ENCODE measurements around the gene GPR39. TPM values are rescaled to one million over a fixed set of nuclear protein-coding genes. Genes with fewer than 3 reads are reported as not detected.

Gene GPR39
- total RNA-seq, 1 experiment from 2014 or later = 0.50 TPM

DNA sequence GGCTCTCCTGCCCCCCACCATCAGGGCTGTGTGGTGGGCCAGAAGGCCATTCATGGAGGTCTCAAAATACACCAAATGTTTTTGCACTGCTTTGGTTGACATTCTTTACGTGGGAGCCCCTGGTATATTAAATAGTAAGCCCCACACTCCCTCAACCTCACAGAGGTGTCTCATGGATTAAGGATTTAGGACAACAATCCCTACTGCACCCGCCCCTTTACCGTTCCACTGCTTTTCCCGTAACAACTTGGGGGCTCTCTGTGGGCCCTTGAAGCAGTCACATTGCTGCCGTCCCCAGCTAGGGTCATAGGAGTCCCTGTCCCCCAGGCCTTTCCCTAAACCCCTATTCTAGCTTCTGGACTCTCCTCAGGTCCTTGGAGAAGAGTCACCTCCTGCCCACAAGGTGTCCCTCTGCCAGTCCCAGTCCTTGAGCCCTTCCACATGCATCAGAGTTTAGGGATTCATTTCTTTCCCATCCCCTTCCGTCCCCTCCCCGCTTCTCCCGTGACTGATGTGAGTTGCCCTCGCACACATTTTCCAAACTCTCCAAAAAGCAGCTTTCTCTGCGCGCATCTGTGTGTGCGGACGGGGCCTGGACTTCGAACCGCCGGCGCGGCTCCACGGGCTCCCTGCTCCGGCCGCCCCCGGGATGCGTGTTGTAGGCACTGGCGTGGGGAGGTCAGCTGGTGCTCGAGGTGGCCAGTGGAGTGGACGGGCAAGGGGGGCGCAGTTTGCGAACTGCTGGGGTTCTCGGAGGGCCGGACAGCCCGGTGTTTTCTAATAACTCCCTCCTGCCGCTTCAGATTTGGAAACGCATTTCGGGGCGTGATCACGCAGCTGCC lies 168.6 kb downstream of the GPR39 start:
- Mint-ChIP-seq H3K4me1 (peaks cover 34 to 36% of the 10 kb centered on the region in 2 experiments), H3K9me3 (no peaks in the 10 kb centered on the region; a peak in 1 of 5 replicates), H3K4me3 (no peak overlapping the region), H3K36me3 (ENCODE audit: insufficient read depth in 1 of 3, low read depth in 3 of 3) (no peaks in the 10 kb centered on the region; a peak in 2 of 7 replicates), H3K27me3 (ENCODE audit: low read depth) (peaks cover 2% of the 10 kb centered on the region; the same call in 1 of the 2 replicates), H3K27ac (no peak overlapping the region)
- H3K18ac ChIP-seq (ENCODE audit: insufficient read length, low read depth, low read length) = no peak overlapping the region
- WGBS (ENCODE audit: extremely low coverage, insufficient read length, low lambda C conversion rate) = no CpG with 5 or more reads among the region's 36 CpGs
- no peak overlapping the region for H3K23ac ChIP-seq (ENCODE audit: insufficient read length, low read depth, low read length)
- DNase-seq = no peak
- no peak overlapping the region for H3K4ac ChIP-seq (ENCODE audit: low read depth, low read length)
- no peak overlapping the region for H2BK120ac ChIP-seq (ENCODE audit: low read depth, low read length, poor library complexity, severe bottlenecking)
- no peak overlapping the region for H3K9ac ChIP-seq (ENCODE audit: extremely low read depth, insufficient read length, low read length)
- no peak overlapping the region for H2AK5ac ChIP-seq (ENCODE audit: insufficient read length, low read length)
- H3K14ac ChIP-seq (ENCODE audit: insufficient read depth, low read length) = no peak overlapping the region; the same call in 1 of the 2 replicates
- no peak overlapping the region for H4K5ac ChIP-seq (ENCODE audit: insufficient read length, low read depth, low read length)
- H3K4me2 ChIP-seq (ENCODE audit: insufficient read depth, insufficient read length, low read length) = no peak overlapping the region
- no peak overlapping the region for H2AFZ ChIP-seq (ENCODE audit: low read length)
- TF ChIP-seq CTCF (conservative IDR thresholded peaks at IDR 0.05) = no peak
- peaks cover 10% of the 10 kb centered on the region; the same call in 1 of the 2 replicates for H3K4me1 ChIP-seq (ENCODE audit: insufficient read depth, low read length)
- H2BK5ac ChIP-seq (ENCODE audit: insufficient read length, low read length) = no peak overlapping the region
- no peak overlapping the region for H3K27ac ChIP-seq (ENCODE audit: insufficient read length, low read depth, low read length)
- H3K9me3 ChIP-seq (ENCODE audit: control insufficient read depth, low read depth, low read length) = no peaks in the 10 kb centered on the region
- no peaks in the 10 kb centered on the region for H3K27me3 ChIP-seq (ENCODE audit: insufficient read depth, low read length)
- H4K20me1 ChIP-seq (ENCODE audit: control insufficient read depth, insufficient read depth, insufficient read length) = no peaks in the 10 kb centered on the region
- H2BK15ac ChIP-seq (ENCODE audit: low read depth, low read length) = no peak overlapping the region
- H3K79me2 ChIP-seq (ENCODE audit: insufficient read depth, low read length) = no peaks in the 10 kb centered on the region
- no peak overlapping the region for H3K56ac ChIP-seq (ENCODE audit: insufficient read length, low read depth, low read length)
- H3K23me2 ChIP-seq (ENCODE audit: insufficient read length, low read depth, low read length, poor library complexity, severe bottlenecking) = no peaks in the 10 kb centered on the region
- H4K8ac ChIP-seq (replicated peaks; ENCODE audit: insufficient read length, low read depth, low read length) = no peak overlapping the region
- no peak overlapping the region for H2BK12ac ChIP-seq (ENCODE audit: insufficient read length, low read depth, low read length)
- no peak overlapping the region for H4K91ac ChIP-seq (ENCODE audit: insufficient read length, low read depth, low read length)
- H3T11ph ChIP-seq (ENCODE audit: low read length) = no peak overlapping the region
- no peak overlapping the region for H2BK20ac ChIP-seq (ENCODE audit: low read depth, low read length, poor library complexity, severe bottlenecking)
- no peaks in the 10 kb centered on the region for H3K79me1 ChIP-seq (ENCODE audit: insufficient read depth, low read depth, low read length, poor library complexity, severe bottlenecking)

Data from H9 (cell line).